CD4-positive, CD25-positive, alpha-beta regulatory T cell (primary cell): ENCODE results near the gene PRSS1. TPM values are rescaled to one million over a fixed set of nuclear protein-coding genes. Genes with fewer than 3 reads are reported as not detected.

Source experiments
- ATAC-seq, 2 donors: fragments of 150-1000 bp; cut with Tn5 transposase; one replicate each; pipeline ENCODE4 v1.10.0; 2021; ENCODE audit warnings: low read depth in 2 of 2, moderate number of reproducible peaks in 2 of 2, moderate library complexity in 1 of 2
- DNase-seq, 3 donors: peaks; one replicate each; pipeline versions ENCODE4 v3.0.0 to v3.0.0-alpha.2; 2012 to 2022; ENCODE audit warnings: mixed read lengths in 1 of 3
- H3K27ac ChIP-seq: one replicate; pipeline ENCODE4 v1.7.0; 2013; ENCODE audit warnings: mild to moderate bottlenecking, low read length; ENCODE audit not compliant: insufficient read depth, poor library complexity, severe bottlenecking
- H3K27me3 ChIP-seq: one replicate; pipeline ENCODE4 v1.7.0; 2013; ENCODE audit warnings: low read length; ENCODE audit not compliant: control insufficient read depth, insufficient read depth
- H3K36me3 ChIP-seq: one replicate; pipeline ENCODE4 v1.7.0; 2013; ENCODE audit warnings: mild to moderate bottlenecking, low read length, moderate library complexity; ENCODE audit not compliant: control insufficient read depth, insufficient read depth
- H3K4me1 ChIP-seq: 2 replicates; pipeline ENCODE4 v1.7.0; 2013; ENCODE audit warnings: mild to moderate bottlenecking, low read length; ENCODE audit not compliant: insufficient read depth, control insufficient read depth, poor library complexity, severe bottlenecking
- H3K4me3 ChIP-seq: one replicate; pipeline ENCODE4 v1.7.0; 2013; ENCODE audit warnings: low read depth, mild to moderate bottlenecking, low read length, moderate library complexity
- H3K9me3 ChIP-seq, 2 experiments: 1 replicate in 1 of 2; 2 replicates in 1 of 2; pipeline ENCODE4 v1.7.0; 2013; ENCODE audit warnings: low read length in 2 of 2, mild to moderate bottlenecking in 1 of 2, moderate library complexity in 1 of 2; ENCODE audit not compliant: control insufficient read depth in 2 of 2
- H3K27ac Mint-ChIP-seq, 3 donors: one replicate each; pipeline ENCODE4 v1.8.0; 2020 to 2022; ENCODE audit warnings: mild to moderate bottlenecking in 3 of 3, mixed read lengths in 3 of 3, moderate library complexity in 2 of 3
- H3K27me3 Mint-ChIP-seq: one replicate; pipeline ENCODE4 v1.8.0; 2022; ENCODE audit warnings: mild to moderate bottlenecking, mixed read lengths
- H3K36me3 Mint-ChIP-seq: one replicate; pipeline ENCODE4 v1.8.0; 2020; ENCODE audit warnings: mixed read lengths
- H3K4me1 Mint-ChIP-seq, 4 donors: one replicate each; pipeline ENCODE4 v1.8.0; 2020 to 2022; ENCODE audit warnings: mixed read lengths in 4 of 4, mild to moderate bottlenecking in 1 of 4
- H3K4me3 Mint-ChIP-seq, 4 donors: one replicate each; pipeline ENCODE4 v1.8.0; 2020 to 2022; ENCODE audit warnings: mild to moderate bottlenecking in 4 of 4, mixed read lengths in 4 of 4, moderate library complexity in 3 of 4
- H3K9me3 Mint-ChIP-seq, 7 donors: one replicate each; pipeline ENCODE4 v1.8.0; 2020 to 2022; ENCODE audit warnings: mixed read lengths in 7 of 7, mild to moderate bottlenecking in 3 of 7, moderate library complexity in 2 of 7
- polyA plus RNA-seq, 4 donors: library from polyadenylated mRNA; unstranded; fragments of 300-500 nt; fragmentation: Illumina TruSeq; gene quantifications; one replicate each; pipeline ENCODE4 v1.2.3, GENCODE V29; 2021
- total RNA-seq: library from RNA; stranded (reverse); gene quantifications from one replicate; pipeline ENCODE4 v1.2.3, GENCODE V29; 2022

Gene PRSS1
- total and polyA plus RNA-seq, 5 donors from 2014 or later, result 0.49 TPM; not detected in 4

DNA sequence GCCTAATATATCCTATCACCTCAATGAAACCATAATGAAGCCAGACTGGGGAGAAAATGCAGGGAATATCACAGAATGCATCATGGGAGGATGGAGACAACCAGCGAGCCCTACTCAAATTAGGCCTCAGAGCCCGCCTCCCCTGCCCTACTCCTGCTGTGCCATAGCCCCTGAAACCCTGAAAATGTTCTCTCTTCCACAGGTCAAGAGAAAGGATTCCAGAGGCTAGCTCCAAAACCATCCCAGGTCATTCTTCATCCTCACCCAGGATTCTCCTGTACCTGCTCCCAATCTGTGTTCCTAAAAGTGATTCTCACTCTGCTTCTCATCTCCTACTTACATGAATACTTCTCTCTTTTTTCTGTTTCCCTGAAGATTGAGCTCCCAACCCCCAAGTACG lies 53.0 kb downstream of the PRSS1 start:
- Mint-ChIP-seq H3K4me1 (peaks cover 31 to 88% (median 69%) of the 10 kb centered on the region in 4 donors), H3K27me3 (no peaks in the 10 kb centered on the region), H3K36me3 (peaks cover 74% of the 10 kb centered on the region), H3K4me3 (peak overlapping the region; percentile 98 to 100 (median 99)), H3K9me3 (peaks cover 0 to 4% (median 0%) of the 10 kb centered on the region in 7 donors), H3K27ac (peak overlapping the region; percentile 100)
- ATAC-seq (no peak), DNase-seq (no peak)
- peaks cover 90% of the 10 kb centered on the region for H3K4me1 ChIP-seq
- peaks cover 57% of the 10 kb centered on the region for H3K36me3 ChIP-seq
- no peaks in the 10 kb centered on the region for H3K27me3 ChIP-seq
- no peaks in the 10 kb centered on the region for H3K9me3 ChIP-seq
- H3K27ac ChIP-seq, result peak overlapping the region; percentile 100
- H3K4me3 ChIP-seq, result peak overlapping the region; percentile 81

Other genes with a start within 250 kb of the PRSS1 start
- gene PRSS2, start 21.5 kb downstream of the PRSS1 start, total RNA-seq, result 0.52 TPM
- gene PRSS2, start 21.5 kb downstream of the PRSS1 start, polyA plus RNA-seq, result 1 to 10 TPM; 1.5 to 3.2 (median 2.7) TPM
- gene EPHB6, start 105.6 kb downstream of the PRSS1 start, total RNA-seq, result 58.0 TPM
- gene EPHB6, start 105.6 kb downstream of the PRSS1 start, polyA plus RNA-seq, result 10 to 100 TPM; 22.4 to 30.4 (median 28.6) TPM
- not detected for gene TRPV6, start 136.3 kb downstream of the PRSS1 start, total RNA-seq
- under 1 TPM in 2 of 4 donors, not detected in 2; 0.17 to 0.30 TPM for gene TRPV6, start 136.3 kb downstream of the PRSS1 start, polyA plus RNA-seq
- gene TRPV5, start 184.3 kb downstream of the PRSS1 start, total RNA-seq, result not detected
- not detected for gene TRPV5, start 184.3 kb downstream of the PRSS1 start, polyA plus RNA-seq
- not detected for gene LLCFC1, start 190.0 kb downstream of the PRSS1 start, total RNA-seq
- not detected for gene LLCFC1, start 190.0 kb downstream of the PRSS1 start, polyA plus RNA-seq
- gene KEL, start 212.9 kb downstream of the PRSS1 start, total RNA-seq, result 1.1 TPM
- not detected for gene KEL, start 212.9 kb downstream of the PRSS1 start, polyA plus RNA-seq